ENCODE data around the gene PAPPA2.

DNA sequence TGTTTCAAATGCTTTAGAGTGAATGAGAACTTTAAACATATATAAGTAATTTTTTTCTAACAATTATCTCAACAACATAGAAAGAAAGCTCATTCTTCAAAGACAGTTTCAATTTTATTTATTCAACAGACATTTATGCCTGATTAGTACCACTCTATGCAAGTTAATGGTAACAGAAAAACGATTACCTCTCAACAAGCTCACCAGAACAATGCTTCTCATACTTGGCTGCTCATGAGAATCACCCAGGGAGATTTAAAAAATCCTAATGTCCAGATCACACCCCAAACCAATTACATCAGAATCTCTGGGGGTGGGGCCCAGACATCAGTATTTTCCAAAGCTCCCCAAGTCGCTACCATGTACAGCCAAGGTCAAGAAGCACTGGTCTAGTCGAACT is 312.4 kb downstream of the PAPPA2 start:
- TF ChIP-seq CTCF (conservative IDR thresholded peaks at IDR 0.05; ENCODE audit: low read depth, low read length) (no peak), EZH2phosphoT487 (IDR thresholded peaks at IDR 0.05; ENCODE audit: borderline replicate concordance, low read length) (no peak), EZH2 (IDR thresholded peaks at IDR 0.05; ENCODE audit: low read length, unreplicated experiment) (no peak)
